Upper lobe of left lung (tissue), 4 donors: Measurements from ENCODE around the gene RASA3.

Source experiments
- POLR2A ChIP-seq, 4 donors: fragments of 450-650 bp; IDR thresholded peaks; one replicate each; pipeline ENCODE4 v1.5.1; 2016 to 2017; ENCODE audit warnings: antibody characterized with exemption in 4 of 4, mild to moderate bottlenecking in 2 of 4
- TF ChIP-seq, protein P1 (sequence below), 6 experiments: fragments of 450-650 bp in 4 of 6; fragments of 200-600 bp in 2 of 6; sonication (generic) in 2 of 6; IDR thresholded peaks; one replicate each; pipeline ENCODE4 v1.5.1; 2016 to 2019; ENCODE audit warnings: antibody characterized with exemption in 6 of 6

DNA sequence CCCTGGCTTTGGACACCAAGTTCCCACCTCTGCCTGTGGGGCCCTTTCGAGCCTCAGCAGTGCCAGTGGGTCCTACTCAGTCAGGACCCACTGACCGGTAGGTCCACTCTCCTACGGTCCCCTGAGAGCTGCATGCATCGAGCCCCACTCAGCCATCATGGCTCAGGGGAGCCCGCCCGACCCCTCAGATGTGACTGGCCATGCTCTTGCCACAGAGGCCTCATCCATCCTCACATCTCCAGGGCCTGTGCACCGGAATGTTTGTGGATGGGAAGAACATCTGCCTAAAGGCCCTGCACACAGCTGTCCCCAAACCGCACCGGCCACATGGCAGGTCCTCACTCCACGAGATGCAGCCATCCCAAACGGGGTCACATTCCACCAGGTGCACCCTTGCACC, 105.9 kb downstream of the RASA3 start:
- TF ChIP-seq, protein P1, sequence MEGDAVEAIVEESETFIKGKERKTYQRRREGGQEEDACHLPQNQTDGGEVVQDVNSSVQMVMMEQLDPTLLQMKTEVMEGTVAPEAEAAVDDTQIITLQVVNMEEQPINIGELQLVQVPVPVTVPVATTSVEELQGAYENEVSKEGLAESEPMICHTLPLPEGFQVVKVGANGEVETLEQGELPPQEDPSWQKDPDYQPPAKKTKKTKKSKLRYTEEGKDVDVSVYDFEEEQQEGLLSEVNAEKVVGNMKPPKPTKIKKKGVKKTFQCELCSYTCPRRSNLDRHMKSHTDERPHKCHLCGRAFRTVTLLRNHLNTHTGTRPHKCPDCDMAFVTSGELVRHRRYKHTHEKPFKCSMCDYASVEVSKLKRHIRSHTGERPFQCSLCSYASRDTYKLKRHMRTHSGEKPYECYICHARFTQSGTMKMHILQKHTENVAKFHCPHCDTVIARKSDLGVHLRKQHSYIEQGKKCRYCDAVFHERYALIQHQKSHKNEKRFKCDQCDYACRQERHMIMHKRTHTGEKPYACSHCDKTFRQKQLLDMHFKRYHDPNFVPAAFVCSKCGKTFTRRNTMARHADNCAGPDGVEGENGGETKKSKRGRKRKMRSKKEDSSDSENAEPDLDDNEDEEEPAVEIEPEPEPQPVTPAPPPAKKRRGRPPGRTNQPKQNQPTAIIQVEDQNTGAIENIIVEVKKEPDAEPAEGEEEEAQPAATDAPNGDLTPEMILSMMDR (IDR thresholded peaks at IDR 0.05) = no peak
- no peak for TF ChIP-seq POLR2A (IDR thresholded peaks at IDR 0.05)
